Mesenchymal stem cell (in vitro differentiated cells and primary cell): ENCODE results near the gene CLRN1.

ENCODE experiments used
- DNase-seq: peaks from one replicate; pipeline ENCODE4 v3.0.0-alpha.2; 2013
- H2AFZ ChIP-seq: one replicate; pipeline ENCODE4 v1.6.1; 2013; ENCODE audit warnings: low read depth, mild to moderate bottlenecking, control low read depth, inconsistent platforms, low read length, moderate library complexity
- H2AK5ac ChIP-seq: 2 replicates; pipeline ENCODE4 v1.6.1; 2013; ENCODE audit warnings: low read length, moderate library complexity, mild to moderate bottlenecking, inconsistent platforms; ENCODE audit not compliant: severe bottlenecking
- H2BK120ac ChIP-seq: one replicate; pipeline ENCODE4 v1.6.1; 2013; ENCODE audit warnings: low read depth, mild to moderate bottlenecking, inconsistent platforms, low read length, moderate library complexity
- H2BK12ac ChIP-seq, 2 experiments: one replicate each; pipeline ENCODE4 v1.6.1; 2013; ENCODE audit warnings: inconsistent platforms in 2 of 2, low read length in 2 of 2, mild to moderate bottlenecking in 2 of 2, moderate library complexity in 2 of 2, control low read depth in 1 of 2
- H2BK15ac ChIP-seq: one replicate; pipeline ENCODE4 v1.6.1; 2013; ENCODE audit warnings: mild to moderate bottlenecking, low read depth, inconsistent platforms; ENCODE audit not compliant: poor library complexity, severe bottlenecking
- H2BK5ac ChIP-seq: 2 replicates; pipeline ENCODE4 v1.6.1; 2013; ENCODE audit warnings: low read depth, mild to moderate bottlenecking, low read length, control low read depth, inconsistent platforms; ENCODE audit not compliant: poor library complexity, severe bottlenecking
- H3K14ac ChIP-seq, 2 experiments: one replicate each; pipeline ENCODE4 v1.6.1; 2013; ENCODE audit warnings: inconsistent platforms in 2 of 2, low read length in 2 of 2, control low read depth in 1 of 2, mild to moderate bottlenecking in 1 of 2, moderate library complexity in 1 of 2
- H3K18ac ChIP-seq, 2 experiments: one replicate each; pipeline ENCODE4 v1.6.1; 2013; ENCODE audit warnings: inconsistent platforms in 2 of 2, low read length in 2 of 2, control low read depth in 1 of 2, low read depth in 1 of 2, mild to moderate bottlenecking in 1 of 2
- H3K23ac ChIP-seq, 2 experiments: one replicate each; pipeline ENCODE4 v1.6.1; 2013; ENCODE audit warnings: inconsistent platforms in 2 of 2, low read length in 2 of 2, mild to moderate bottlenecking in 2 of 2, moderate library complexity in 2 of 2, control low read depth in 1 of 2
- H3K27ac ChIP-seq: 2 replicates; pipeline ENCODE4 v1.5.1; 2013; ENCODE audit warnings: mild to moderate bottlenecking, moderate library complexity, low read length, control low read depth, inconsistent platforms; ENCODE audit not compliant: poor library complexity, severe bottlenecking
- H3K27me3 ChIP-seq, 2 experiments: 2 replicates each; pipeline versions ENCODE4 v1.6.1 to v1.7.0; 2013; ENCODE audit warnings: low read length in 2 of 2, mild to moderate bottlenecking in 2 of 2, moderate library complexity in 2 of 2, control low read depth in 1 of 2, inconsistent platforms in 1 of 2; ENCODE audit not compliant: control insufficient read depth in 1 of 2, insufficient read depth in 1 of 2
- H3K36me3 ChIP-seq, 2 experiments: 2 replicates each; pipeline versions ENCODE4 v1.6.1 to v1.7.0; 2013; ENCODE audit warnings: low read length in 2 of 2, control low read depth in 1 of 2, inconsistent platforms in 1 of 2, low read depth in 1 of 2, mild to moderate bottlenecking in 1 of 2; ENCODE audit not compliant: insufficient read depth in 2 of 2, control insufficient read depth in 1 of 2
- H3K4ac ChIP-seq, 2 experiments: one replicate each; pipeline ENCODE4 v1.6.1; 2013; ENCODE audit warnings: inconsistent platforms in 2 of 2, low read length in 2 of 2, mild to moderate bottlenecking in 2 of 2, moderate library complexity in 2 of 2, control low read depth in 1 of 2, low read depth in 1 of 2
- H3K4me1 ChIP-seq: 2 replicates; pipeline ENCODE4 v1.6.1; 2013; ENCODE audit warnings: low read depth, low read length, control low read depth; ENCODE audit not compliant: control insufficient read depth, insufficient read depth
- H3K4me2 ChIP-seq: 2 replicates; pipeline ENCODE4 v1.6.1; 2013; ENCODE audit warnings: low read length, mild to moderate bottlenecking, inconsistent platforms; ENCODE audit not compliant: poor library complexity, severe bottlenecking
- H3K4me3 ChIP-seq, 2 experiments: 2 replicates each; pipeline versions ENCODE4 v1.5.1 to v1.7.0; 2013; ENCODE audit warnings: low read length in 2 of 2, mild to moderate bottlenecking in 2 of 2, control low read depth in 1 of 2, low read depth in 1 of 2; ENCODE audit not compliant: insufficient read depth in 1 of 2
- H3K79me1 ChIP-seq: replicated peaks from 2 replicates; pipeline ENCODE4 v1.6.1; 2013; ENCODE audit warnings: mild to moderate bottlenecking, control low read depth, low read length, inconsistent platforms; ENCODE audit not compliant: poor library complexity, severe bottlenecking
- H3K9ac ChIP-seq: 2 replicates; pipeline ENCODE4 v1.7.0; 2013; ENCODE audit warnings: mild to moderate bottlenecking, low read length, moderate library complexity
- H3K9me3 ChIP-seq: 2 replicates; pipeline ENCODE4 v1.7.0; 2013; ENCODE audit warnings: mild to moderate bottlenecking, low read length; ENCODE audit not compliant: control insufficient read depth
- H4K8ac ChIP-seq: one replicate; pipeline ENCODE4 v1.6.1; 2013; ENCODE audit warnings: inconsistent platforms, mild to moderate bottlenecking, low read length, moderate library complexity
- H4K91ac ChIP-seq: one replicate; pipeline ENCODE4 v1.6.1; 2013; ENCODE audit warnings: mild to moderate bottlenecking, low read length, inconsistent platforms
- WGBS: methylation state at CpG from one replicate; pipeline ENCODE4 v1.1.7; 2013; ENCODE audit warnings: mixed read lengths; 5-methylcytosine and 5-hydroxymethylcytosine counted together

CLRN1 gene

GRCh38 chr3:150899141-150899540, 73.4 kb downstream of the CLRN1 start:
- no peak overlapping the region for H3K9ac ChIP-seq
- H2AFZ ChIP-seq, result no peak overlapping the region
- H3K27ac ChIP-seq, result no peak overlapping the region
- no peaks in the 10 kb centered on the region for H3K36me3 ChIP-seq
- H3K14ac ChIP-seq, result no peak overlapping the region
- no peak overlapping the region for H2BK12ac ChIP-seq
- no peaks in the 10 kb centered on the region for H3K4me1 ChIP-seq
- no peak overlapping the region for H4K8ac ChIP-seq
- no peak overlapping the region for H2BK15ac ChIP-seq
- no peak overlapping the region for H2BK5ac ChIP-seq
- no peak for DNase-seq
- H3K18ac ChIP-seq, result peak overlapping the region in 1 of 2 experiments; percentile 21
- H2BK120ac ChIP-seq, result no peak overlapping the region
- 79% methylated on average over 2 of the region's 2 CpGs for whole genome bisulfite sequencing
- H3K4me2 ChIP-seq, result no peak overlapping the region
- H4K91ac ChIP-seq, result no peak overlapping the region
- no peak overlapping the region for H2AK5ac ChIP-seq
- no peak overlapping the region for H3K4me3 ChIP-seq
- peaks cover 18 to 64% of the 10 kb centered on the region in 2 experiments for H3K27me3 ChIP-seq
- H3K79me1 ChIP-seq, result no peaks in the 10 kb centered on the region
- no peak overlapping the region for H3K23ac ChIP-seq
- H3K9me3 ChIP-seq, result no peaks in the 10 kb centered on the region
- H3K4ac ChIP-seq, result no peak overlapping the region

- no peak overlapping the region for H2BK15ac ChIP-seq
- H3K4me2 ChIP-seq, result no peak overlapping the region
- no peak for DNase-seq
- no peak overlapping the region for H2AFZ ChIP-seq
- no peak overlapping the region for H3K4me3 ChIP-seq
- no peak overlapping the region for H3K23ac ChIP-seq
- 93% methylated on average over 1 of the region's 3 CpGs for WGBS
- H3K18ac ChIP-seq, result no peak overlapping the region
- no peak overlapping the region for H2BK12ac ChIP-seq
- H3K27me3 ChIP-seq, result peaks cover 16 to 56% of the 10 kb centered on the region in 2 experiments
- no peaks in the 10 kb centered on the region for H3K9me3 ChIP-seq
- no peak overlapping the region for H3K4ac ChIP-seq
- H4K8ac ChIP-seq, result no peak overlapping the region
- H3K4me1 ChIP-seq, result no peaks in the 10 kb centered on the region
- no peak overlapping the region for H3K9ac ChIP-seq
- no peak overlapping the region for H3K14ac ChIP-seq
- no peak overlapping the region for H2BK5ac ChIP-seq
- H2AK5ac ChIP-seq, result no peak overlapping the region
- H3K79me1 ChIP-seq, result no peaks in the 10 kb centered on the region
- no peaks in the 10 kb centered on the region for H3K36me3 ChIP-seq
- no peak overlapping the region for H2BK120ac ChIP-seq
- no peak overlapping the region for H4K91ac ChIP-seq
- no peak overlapping the region for H3K27ac ChIP-seq
Measured at GRCh38 chr3:150898046-150898754, 74.3 kb downstream of the CLRN1 start.

- no peak overlapping the region for H2BK15ac ChIP-seq
- H3K14ac ChIP-seq, result no peak overlapping the region
- H3K9me3 ChIP-seq, result no peaks in the 10 kb centered on the region
- H3K36me3 ChIP-seq, result no peaks in the 10 kb centered on the region
- H2AK5ac ChIP-seq, result no peak overlapping the region
- 93% methylated on average over 3 of the region's 3 CpGs for WGBS
- no peak overlapping the region for H4K8ac ChIP-seq
- H3K4me3 ChIP-seq, result no peak overlapping the region
- no peak overlapping the region for H2BK12ac ChIP-seq
- H3K27ac ChIP-seq, result no peak overlapping the region
- no peak for DNase-seq
- H3K4ac ChIP-seq, result no peak overlapping the region
- no peak overlapping the region for H2AFZ ChIP-seq
- no peak overlapping the region for H2BK5ac ChIP-seq
- no peak overlapping the region for H3K4me2 ChIP-seq
- no peak overlapping the region for H3K18ac ChIP-seq
- H3K9ac ChIP-seq, result no peak overlapping the region
- no peaks in the 10 kb centered on the region for H3K4me1 ChIP-seq
- no peaks in the 10 kb centered on the region for H3K79me1 ChIP-seq
- H2BK120ac ChIP-seq, result no peak overlapping the region
- H3K27me3 ChIP-seq, result peaks cover 15 to 50% of the 10 kb centered on the region in 2 experiments
- H4K91ac ChIP-seq, result no peak overlapping the region
- no peak overlapping the region for H3K23ac ChIP-seq
Measured at GRCh38 chr3:150897592-150897991, 74.9 kb downstream of the CLRN1 start.

- Histone ChIP-seq H3K14ac (peak overlapping the region in 1 of 2 experiments; percentile 39), H4K91ac (no peak overlapping the region), H3K36me3 (no peaks in the 10 kb centered on the region)
Measured at GRCh38 chr3:150890831-150891230, 81.7 kb downstream of the CLRN1 start.

More at GRCh38 chr3:150890831-150891230, 81.7 kb downstream of the CLRN1 start:
- WGBS, result 92% methylated on average over 9 of the region's 9 CpGs
- Histone ChIP-seq H3K23ac (no peak overlapping the region), H2AK5ac (no peak overlapping the region), H3K4ac (no peak overlapping the region), H3K27me3 (peaks cover 11 to 29% of the 10 kb centered on the region in 2 experiments), H3K79me1 (no peaks in the 10 kb centered on the region), H3K27ac (no peak overlapping the region), H2BK12ac (no peak overlapping the region), H2BK5ac (no peak overlapping the region), H4K8ac (no peak overlapping the region), H2AFZ (no peak overlapping the region), H3K18ac (no peak overlapping the region), H2BK15ac (no peak overlapping the region), H3K9me3 (peaks cover 5% of the 10 kb centered on the region), H3K9ac (no peak overlapping the region), H3K4me3 (no peak overlapping the region), H3K4me1 (no peaks in the 10 kb centered on the region), H3K4me2 (no peak overlapping the region), H2BK120ac (no peak overlapping the region)
- DNase-seq, result no peak
